ENCODE measurements around the gene SLC46A2. TPM values are rescaled to one million over a fixed set of nuclear protein-coding genes. Genes with fewer than 3 reads are reported as not detected.

SLC46A2 gene
- total and polyA plus RNA-seq, 2 of the 8 experiments (the other 6 are each of a cell fraction or from before 2014, with no cell fraction given), result 0.03 TPM; not detected in 1

GRCh38 chr9:112881331-112881730, 9.3 kb downstream of the SLC46A2 start:
- ChIA-PET POLR2A (ENCODE audit: partially characterized antibody) (no interaction called here), CTCF (ENCODE audit: partially characterized antibody) (interaction anchor here (0.7 to 5.0 kb wide), 7 partner anchors 9 to 141 kb away, joined by 3 to 24 read pairs (median 3); no protein-coding TSS in a partner anchor)
- Histone ChIP-seq H2AK5ac (ENCODE audit: low read depth, low read length) (no peak overlapping the region), H4K5ac (ENCODE audit: insufficient read length, low read depth, low read length) (no peak overlapping the region), H3K9me3 (ENCODE audit: insufficient read depth in 2 of 2, low read depth in 1 of 2, low read length in 1 of 2) (no peaks in the 10 kb centered on the region), H3K4me2 (ENCODE audit: insufficient read depth in 1 of 2, low read depth in 2 of 2, low read length in 2 of 2) (no peak overlapping the region), H3K56ac (replicated peaks; ENCODE audit: insufficient read length, low read depth, low read length) (no peak overlapping the region), H2BK12ac (ENCODE audit: low read depth, low read length) (no peak overlapping the region), H3K79me2 (ENCODE audit: control insufficient read depth in 1 of 2, insufficient read depth in 2 of 2, low read length in 2 of 2) (no peaks in the 10 kb centered on the region), H2BK20ac (ENCODE audit: low read length) (no peak overlapping the region), H3K23ac (ENCODE audit: insufficient read length) (no peak overlapping the region), H3K4me1 (replicated peaks in 1 of 4; ENCODE audit: control insufficient read depth in 3 of 4, insufficient read depth in 4 of 4, low read length in 3 of 4) (no peaks in the 10 kb centered on the region), H3K79me1 (ENCODE audit: low read depth, low read length) (no peaks in the 10 kb centered on the region), H3K27ac (ENCODE audit: low read depth, low read length) (no peak overlapping the region), H3K23me2 (ENCODE audit: low read depth, low read length) (no peaks in the 10 kb centered on the region), H2BK15ac (ENCODE audit: low read length) (no peak overlapping the region), H3K14ac (ENCODE audit: insufficient read length) (no peak overlapping the region), H2BK120ac (replicated peaks; ENCODE audit: low read depth, low read length) (no peak overlapping the region), H3K18ac (ENCODE audit: extremely low read depth, low read length) (no peak overlapping the region), H3K4ac (replicated peaks; ENCODE audit: insufficient read length, low read depth, low read length) (no peak overlapping the region), H3K27me3 (replicated peaks in 1 of 4; ENCODE audit: control insufficient read depth in 3 of 4, extremely low read depth in 1 of 4, insufficient read depth in 3 of 4, low read length in 3 of 4) (no peaks in the 10 kb centered on the region), H4K91ac (replicated peaks; ENCODE audit: insufficient read length, low read length) (no peak overlapping the region), H3K9ac (replicated peaks in 1 of 4; ENCODE audit: extremely low read depth in 1 of 4, low read depth in 3 of 4, low read length in 3 of 4) (no peak overlapping the region), H4K20me1 (replicated peaks in 1 of 2; ENCODE audit: control insufficient read depth in 1 of 2, insufficient read depth in 2 of 2, low read length in 2 of 2) (no peaks in the 10 kb centered on the region), H3K36me3 (ENCODE audit: control insufficient read depth in 2 of 4, insufficient read depth in 4 of 4, low read length in 3 of 4) (no peaks in the 10 kb centered on the region; a peak in 1 of 8 replicates), H3K4me3 (ENCODE audit: extremely low read depth in 1 of 4, insufficient read depth in 2 of 4, low read depth in 3 of 4, low read length in 4 of 4) (no peak overlapping the region), H2AFZ (ENCODE audit: low read length) (no peak overlapping the region), H4K8ac (ENCODE audit: extremely low read depth, insufficient read depth, low read length) (no peak overlapping the region), H2BK5ac (ENCODE audit: low read depth, low read length) (no peak overlapping the region)
- no peak for FAIRE-seq
- DNase-seq (ENCODE audit: low read depth in 1 of 2, low spot score in 2 of 2), result no peak
- WGBS, 2 experiments (ENCODE audit: extremely low coverage in 1 of 2, insufficient coverage in 1 of 2, insufficient read length in 1 of 2, insufficient replicate concordance in 2 of 2, low coverage in 1 of 2, low lambda C conversion rate in 2 of 2, missing lambda C conversion rate in 1 of 2), result 92% methylated on average over 7 of the region's 7 CpGs; no CpG with 5 or more reads in 1 of the 2 experiments
- no peak for TF ChIP-seq CHD1 (IDR thresholded peaks at IDR 0.05; ENCODE audit: low read depth, low read length)
- no peak for TF ChIP-seq SIN3A (conservative IDR thresholded peaks at IDR 0.05 in 1 of 2, IDR thresholded peaks at IDR 0.05 in 1 of 2; ENCODE audit: low read depth in 1 of 2, low read length in 2 of 2)
- no peak for TF ChIP-seq EZH2 (IDR thresholded peaks at IDR 0.05; ENCODE audit: low read depth, low read length, severe bottlenecking)
- no peak for TF ChIP-seq EGR1 (IDR thresholded peaks at IDR 0.05; ENCODE audit: borderline replicate concordance, low read depth, low read length)
- no peak for TF ChIP-seq YY1 (IDR thresholded peaks at IDR 0.05; ENCODE audit: low read depth, low read length)
- no peak for TF ChIP-seq POLR2A (IDR thresholded peaks at IDR 0.05; ENCODE audit: control extremely low read depth in 1 of 2, low read depth in 2 of 2, low read length in 2 of 2)
- TF ChIP-seq SP2 (IDR thresholded peaks at IDR 0.05; ENCODE audit: low read length), result no peak
- no peak for TF ChIP-seq POU5F1 (IDR thresholded peaks at IDR 0.05; ENCODE audit: low read depth, low read length)
- TF ChIP-seq POLR2AphosphoS5 (IDR thresholded peaks at IDR 0.05; ENCODE audit: low read depth, low read length), result no peak
- no peak for TF ChIP-seq TCF12 (IDR thresholded peaks at IDR 0.05; ENCODE audit: low read depth, low read length)
